Measurements from ENCODE around the gene ANKRD33B.

DNA sequence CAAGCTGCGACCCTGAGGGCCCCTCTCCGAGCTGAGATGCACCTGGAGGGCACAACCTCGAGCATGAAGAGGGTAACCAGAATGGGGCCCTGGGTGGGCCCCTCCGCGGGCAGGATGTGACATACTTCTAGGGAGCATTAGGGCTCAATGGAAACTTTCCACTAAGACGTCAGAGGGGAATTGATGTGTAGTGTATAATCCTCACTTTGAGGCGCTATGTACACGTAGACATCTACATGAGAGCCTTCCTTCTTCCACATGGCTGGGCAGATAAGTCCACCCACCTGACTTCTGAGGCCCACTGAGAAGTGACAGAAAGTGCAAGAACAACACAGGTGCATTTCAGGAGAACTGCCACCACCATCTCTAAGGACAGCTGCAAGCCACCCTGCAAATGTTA lies 136.1 kb downstream of the ANKRD33B start:
- TF ChIP-seq, protein P1, sequence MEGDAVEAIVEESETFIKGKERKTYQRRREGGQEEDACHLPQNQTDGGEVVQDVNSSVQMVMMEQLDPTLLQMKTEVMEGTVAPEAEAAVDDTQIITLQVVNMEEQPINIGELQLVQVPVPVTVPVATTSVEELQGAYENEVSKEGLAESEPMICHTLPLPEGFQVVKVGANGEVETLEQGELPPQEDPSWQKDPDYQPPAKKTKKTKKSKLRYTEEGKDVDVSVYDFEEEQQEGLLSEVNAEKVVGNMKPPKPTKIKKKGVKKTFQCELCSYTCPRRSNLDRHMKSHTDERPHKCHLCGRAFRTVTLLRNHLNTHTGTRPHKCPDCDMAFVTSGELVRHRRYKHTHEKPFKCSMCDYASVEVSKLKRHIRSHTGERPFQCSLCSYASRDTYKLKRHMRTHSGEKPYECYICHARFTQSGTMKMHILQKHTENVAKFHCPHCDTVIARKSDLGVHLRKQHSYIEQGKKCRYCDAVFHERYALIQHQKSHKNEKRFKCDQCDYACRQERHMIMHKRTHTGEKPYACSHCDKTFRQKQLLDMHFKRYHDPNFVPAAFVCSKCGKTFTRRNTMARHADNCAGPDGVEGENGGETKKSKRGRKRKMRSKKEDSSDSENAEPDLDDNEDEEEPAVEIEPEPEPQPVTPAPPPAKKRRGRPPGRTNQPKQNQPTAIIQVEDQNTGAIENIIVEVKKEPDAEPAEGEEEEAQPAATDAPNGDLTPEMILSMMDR (IDR thresholded peaks at IDR 0.05 in 2 of 3, conservative IDR thresholded peaks at IDR 0.05 in 1 of 3; ENCODE audit: borderline replicate concordance in 1 of 3, insufficient read depth in 1 of 3, low read depth in 2 of 3, low read length in 2 of 3) = no peak
- TF ChIP-seq POLR2AphosphoS5 (IDR thresholded peaks at IDR 0.05; ENCODE audit: low read depth, low read length) (no peak), ZFX (IDR thresholded peaks at IDR 0.05) (no peak), FOSL1 (IDR thresholded peaks at IDR 0.05; ENCODE audit: low read depth) (no peak), JUND (IDR thresholded peaks at IDR 0.05) (no peak), SIN3A (IDR thresholded peaks at IDR 0.05; ENCODE audit: low read depth) (no peak), POLR2A (IDR thresholded peaks at IDR 0.05; ENCODE audit: borderline replicate concordance, extremely low read depth, insufficient read depth, insufficient read length) (no peak), EGR1 (IDR thresholded peaks at IDR 0.05; ENCODE audit: low read depth) (no peak), SP1 (IDR thresholded peaks at IDR 0.05; ENCODE audit: low read depth) (no peak)

Measured in HCT116 (cell line).